GM12892 (cell line): ENCODE measurements around the gene KANSL3.

Source experiments
- POLR2A ChIP-seq: IDR thresholded peaks from 2 replicates; pipeline ENCODE4 v1.6.1; 2011; ENCODE audit warnings: low read depth, low read length, control low read depth
- POLR2AphosphoS5 ChIP-seq: IDR thresholded peaks from 2 replicates; pipeline ENCODE4 v1.6.1; 2011; ENCODE audit warnings: low read depth, low read length, control low read depth
- TAF1 ChIP-seq: IDR thresholded peaks from 2 replicates; pipeline ENCODE4 v1.6.1; 2011; ENCODE audit warnings: low read depth, mild to moderate bottlenecking, control low read depth, low read length, borderline replicate concordance

DNA sequence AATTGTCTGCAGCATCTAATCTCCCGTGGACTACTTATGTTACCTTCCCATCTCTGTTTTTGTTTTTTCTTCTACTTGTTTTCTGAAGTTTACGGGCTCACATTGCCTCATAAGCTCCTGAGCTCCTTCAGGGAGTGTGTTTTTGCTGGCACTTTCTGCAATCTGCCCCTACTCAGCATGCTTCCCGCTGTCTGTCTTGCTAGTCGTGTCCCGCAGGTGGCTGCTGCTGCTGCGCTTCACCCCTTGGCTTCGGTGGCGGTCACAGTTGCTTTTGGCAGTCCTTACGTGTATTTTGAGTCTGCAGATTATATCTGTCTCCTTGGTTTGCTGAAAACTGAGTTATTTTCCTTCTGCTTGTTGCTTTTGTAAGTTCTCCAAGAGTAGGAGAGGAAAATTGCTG lies 41.7 kb upstream of the KANSL3 start:
- no peak for TF ChIP-seq POLR2A
- TF ChIP-seq POLR2AphosphoS5, result no peak
- no peak for TF ChIP-seq TAF1
